Naive B cell (primary cell): ENCODE measurements around the gene PDGFRB. TPM values are rescaled to one million over a fixed set of nuclear protein-coding genes. Genes with fewer than 3 reads are reported as not detected.
A peak's percentile ranks its signal among the peaks of the same experiment; 100 is the strongest.

Experiments
- ATAC-seq, 2 donors: fragments of 150-1000 bp; cut with Tn5 transposase; 2 replicates each; pipeline ENCODE4 v1.10.0; 2021; ENCODE audit warnings: low read depth in 2 of 2, mild to moderate bottlenecking in 2 of 2, moderate library complexity in 2 of 2
- DNase-seq: peaks from one replicate; pipeline ENCODE4 v3.0.0; 2022
- H3K27ac Mint-ChIP-seq, 6 donors: one replicate each; pipeline ENCODE4 v1.8.0; 2020 to 2022; ENCODE audit warnings: mild to moderate bottlenecking in 6 of 6, mixed read lengths in 6 of 6, moderate library complexity in 5 of 6, inconsistent platforms in 2 of 6
- H3K27me3 Mint-ChIP-seq, 3 donors: one replicate each; pipeline ENCODE4 v1.8.0; 2021 to 2022; ENCODE audit warnings: mixed read lengths in 3 of 3, mild to moderate bottlenecking in 1 of 3
- H3K36me3 Mint-ChIP-seq, 2 donors: one replicate each; pipeline ENCODE4 v1.8.0; 2020 to 2022; ENCODE audit warnings: mixed read lengths in 2 of 2, inconsistent platforms in 1 of 2, mild to moderate bottlenecking in 1 of 2
- H3K4me1 Mint-ChIP-seq, 3 donors: one replicate each; pipeline ENCODE4 v1.8.0; 2020 to 2022; ENCODE audit warnings: mixed read lengths in 3 of 3, inconsistent platforms in 1 of 3, mild to moderate bottlenecking in 1 of 3, moderate library complexity in 1 of 3
- H3K4me3 Mint-ChIP-seq, 8 donors: one replicate each; pipeline ENCODE4 v1.8.0; 2020 to 2022; ENCODE audit warnings: mild to moderate bottlenecking in 8 of 8, mixed read lengths in 8 of 8, moderate library complexity in 8 of 8, inconsistent platforms in 2 of 8
- H3K9me3 Mint-ChIP-seq, 7 donors: one replicate each; pipeline ENCODE4 v1.8.0; 2020 to 2022; ENCODE audit warnings: mixed read lengths in 7 of 7, mild to moderate bottlenecking in 5 of 7, inconsistent platforms in 2 of 7, moderate library complexity in 1 of 7
- polyA plus RNA-seq, 6 donors: library from polyadenylated mRNA; unstranded; fragments of 300-500 nt; fragmentation: Illumina TruSeq; gene quantifications; one replicate each; pipeline ENCODE4 v1.2.3, GENCODE V29; 2021; ENCODE audit warnings: low read depth in 6 of 6

The PDGFRB gene
- polyA plus RNA-seq, 6 donors from 2014 or later: 0.09 to 1.8 (median 1.1) TPM; not detected in 1

GRCh38 chr5:150166037-150166649 lies 10.5 kb upstream of the PDGFRB start:
- H3K9me3 Mint-ChIP-seq: peaks cover 0 to 2% (median 0%) of the 10 kb centered on the region in 7 donors
- no peaks in the 10 kb centered on the region for H3K36me3 Mint-ChIP-seq

GRCh38 chr5:150164211-150164980 lies 8.8 kb upstream of the PDGFRB start:
- peaks cover 40 to 41% (median 41%) of the 10 kb centered on the region in 3 donors for H3K27me3 Mint-ChIP-seq
- ATAC-seq: no peak
- H3K36me3 Mint-ChIP-seq: no peaks in the 10 kb centered on the region
- H3K9me3 Mint-ChIP-seq: peaks cover 0 to 2% (median 0%) of the 10 kb centered on the region in 7 donors
- peak overlapping the region in 2 of 6 donors; percentile 54 to 76 for H3K27ac Mint-ChIP-seq
- no peak for DNase-seq
- peak overlapping the region in 1 of 8 donors; percentile 70 for H3K4me3 Mint-ChIP-seq
- peaks cover 5 to 11% (median 8%) of the 10 kb centered on the region in 3 donors for H3K4me1 Mint-ChIP-seq

More at GRCh38 chr5:150166037-150166649, 10.5 kb upstream of the PDGFRB start:
- peaks cover 5 to 8% (median 7%) of the 10 kb centered on the region in 3 donors for H3K4me1 Mint-ChIP-seq
- peaks cover 42 to 57% (median 52%) of the 10 kb centered on the region in 3 donors for H3K27me3 Mint-ChIP-seq
- H3K4me3 Mint-ChIP-seq: no peak overlapping the region
- peak overlapping the region in 1 of 6 donors; percentile 79 for H3K27ac Mint-ChIP-seq
- DNase-seq (no peak), ATAC-seq (no peak)

- Mint-ChIP-seq H3K27ac (no peak overlapping the region), H3K36me3 (no peaks in the 10 kb centered on the region), H3K4me1 (peaks cover 5 to 11% (median 8%) of the 10 kb centered on the region in 3 donors), H3K9me3 (peaks cover 0 to 2% (median 0%) of the 10 kb centered on the region in 7 donors), H3K27me3 (peaks cover 33 to 35% (median 34%) of the 10 kb centered on the region in 3 donors), H3K4me3 (no peak overlapping the region)
- ATAC-seq: no peak
- DNase-seq: no peak
Observed at GRCh38 chr5:150163547-150164059, 8.0 kb upstream of the PDGFRB start.

GRCh38 chr5:150163035-150163434 lies 7.4 kb upstream of the PDGFRB start:
- ATAC-seq: no peak
- Mint-ChIP-seq H3K4me1 (peaks cover 5 to 11% (median 8%) of the 10 kb centered on the region in 3 donors), H3K27me3 (peaks cover 27 to 30% (median 29%) of the 10 kb centered on the region in 3 donors), H3K4me3 (no peak overlapping the region), H3K27ac (no peak overlapping the region), H3K36me3 (no peaks in the 10 kb centered on the region), H3K9me3 (no peaks in the 10 kb centered on the region)
- no peak for DNase-seq

GRCh38 chr5:150162142-150162513 lies 6.5 kb upstream of the PDGFRB start:
- DNase-seq (no peak), ATAC-seq (no peak)
- Mint-ChIP-seq H3K4me3 (no peak overlapping the region), H3K4me1 (peaks cover 0 to 8% (median 4%) of the 10 kb centered on the region in 3 donors), H3K9me3 (no peaks in the 10 kb centered on the region), H3K36me3 (no peaks in the 10 kb centered on the region), H3K27ac (no peak overlapping the region), H3K27me3 (peaks cover 20 to 24% (median 21%) of the 10 kb centered on the region in 3 donors)

GRCh38 chr5:150161242-150162141 lies 5.8 kb upstream of the PDGFRB start:
- peaks cover 20 to 24% (median 23%) of the 10 kb centered on the region in 3 donors for H3K27me3 Mint-ChIP-seq
- no peaks in the 10 kb centered on the region for H3K36me3 Mint-ChIP-seq
- ATAC-seq: peak; percentile 65 to 77
- peak overlapping the region in 1 of 6 donors; percentile 59 for H3K27ac Mint-ChIP-seq
- peak overlapping the region in 2 of 8 donors; percentile 26 to 68 for H3K4me3 Mint-ChIP-seq
- H3K4me1 Mint-ChIP-seq: peaks cover under 1 to 8% (median 6%) of the 10 kb centered on the region in 3 donors
- peak; percentile 50 for DNase-seq
- H3K9me3 Mint-ChIP-seq: no peaks in the 10 kb centered on the region

- H3K27me3 Mint-ChIP-seq: peaks cover 16 to 19% (median 18%) of the 10 kb centered on the region in 3 donors
- peaks cover 10 to 18% (median 15%) of the 10 kb centered on the region in 3 donors for H3K4me1 Mint-ChIP-seq
- ATAC-seq (no peak), DNase-seq (no peak)
- peak overlapping the region in 2 of 6 donors; percentile 57 to 60 for H3K27ac Mint-ChIP-seq
- H3K4me3 Mint-ChIP-seq: no peak overlapping the region
- no peaks in the 10 kb centered on the region for H3K36me3 Mint-ChIP-seq
- H3K9me3 Mint-ChIP-seq: no peaks in the 10 kb centered on the region
Observed at GRCh38 chr5:150160448-150161081, 4.9 kb upstream of the PDGFRB start.

GRCh38 chr5:150159741-150160179 lies 4.1 kb upstream of the PDGFRB start:
- peaks cover 17 to 22% (median 22%) of the 10 kb centered on the region in 3 donors for H3K4me1 Mint-ChIP-seq
- DNase-seq: no peak

GRCh38 chr5:150159031-150159430 lies 3.4 kb upstream of the PDGFRB start:
- Mint-ChIP-seq H3K4me1 (peaks cover 23 to 27% (median 27%) of the 10 kb centered on the region in 3 donors), H3K36me3 (no peaks in the 10 kb centered on the region), H3K27ac (no peak overlapping the region), H3K9me3 (no peaks in the 10 kb centered on the region), H3K27me3 (peaks cover 3 to 9% (median 4%) of the 10 kb centered on the region in 3 donors), H3K4me3 (no peak overlapping the region)
- ATAC-seq: no peak
- DNase-seq: no peak

More at GRCh38 chr5:150159741-150160179, 4.1 kb upstream of the PDGFRB start:
- no peak for ATAC-seq
- peak overlapping the region in 2 of 6 donors; percentile 76 to 79 for H3K27ac Mint-ChIP-seq
- H3K36me3 Mint-ChIP-seq: no peaks in the 10 kb centered on the region
- peak overlapping the region in 2 of 8 donors; percentile 22 to 33 for H3K4me3 Mint-ChIP-seq
- peaks cover 8 to 12% (median 10%) of the 10 kb centered on the region in 3 donors for H3K27me3 Mint-ChIP-seq
- H3K9me3 Mint-ChIP-seq: no peaks in the 10 kb centered on the region

GRCh38 chr5:150158170-150158949 lies 2.7 kb upstream of the PDGFRB start:
- Mint-ChIP-seq H3K27ac (no peak overlapping the region), H3K27me3 (peaks cover 0 to 9% (median 4%) of the 10 kb centered on the region in 3 donors), H3K9me3 (no peaks in the 10 kb centered on the region), H3K4me1 (peaks cover 27 to 32% (median 29%) of the 10 kb centered on the region in 3 donors), H3K4me3 (peak overlapping the region in 1 of 8 donors; percentile 30), H3K36me3 (no peaks in the 10 kb centered on the region)
- ATAC-seq (no peak), DNase-seq (no peak)

- Mint-ChIP-seq H3K27ac (peak overlapping the region in 2 of 6 donors; percentile 66 to 89), H3K36me3 (no peaks in the 10 kb centered on the region), H3K4me3 (peak overlapping the region; percentile 27 to 98 (median 86)), H3K27me3 (peaks cover 0 to 9% (median 4%) of the 10 kb centered on the region in 3 donors), H3K4me1 (peaks cover 27 to 32% (median 29%) of the 10 kb centered on the region in 3 donors), H3K9me3 (no peaks in the 10 kb centered on the region)
- DNase-seq (no peak), ATAC-seq (no peak)
Observed at GRCh38 chr5:150157168-150157567, 1.5 kb upstream of the PDGFRB start.
